Measurements from ENCODE around the gene C1QTNF9. TPM values are rescaled to one million over a fixed set of nuclear protein-coding genes. Genes with fewer than 3 reads are reported as not detected.
"Not testable (repeated sequence)": the region's sequence is repeated elsewhere in the genome, so short reads cannot be mapped to it uniquely, and the experiment has no call there.

The C1QTNF9 gene
- total and polyA plus RNA-seq, 7 experiments from 2014 or later, result 0.19 TPM; not detected in 6

- H3K9me3 ChIP-seq (ENCODE audit: control insufficient read depth in 2 of 3, low read length in 3 of 3); H3K4me3 Mint-ChIP-seq; H3K4me3 ChIP-seq (ENCODE audit: low read length); H3K36me3 ChIP-seq (ENCODE audit: control insufficient read depth in 2 of 3, insufficient read depth in 3 of 3, low read length in 3 of 3); H3K27me3 ChIP-seq (ENCODE audit: control insufficient read depth in 2 of 2, insufficient read depth in 2 of 2, low read length in 2 of 2); ATAC-seq; H3K36me3 Mint-ChIP-seq; H3K4me1 Mint-ChIP-seq; POLR2A ChIA-PET; H3K27ac ChIP-seq (ENCODE audit: low read depth, low read length); H3K27me3 Mint-ChIP-seq; DNase-seq; intact Hi-C loops (cut with micrococcal nuclease); H3K9me3 Mint-ChIP-seq; H3K27ac Mint-ChIP-seq; H3K4me1 ChIP-seq (ENCODE audit: control insufficient read depth in 2 of 2, insufficient read depth in 2 of 2, low read length in 2 of 2); CTCF ChIA-PET: not testable (repeated sequence)
Observed at GRCh38 chr13:24358836-24359235, 49.5 kb downstream of the C1QTNF9 start.

- ATAC-seq; H3K27me3 ChIP-seq (ENCODE audit: control insufficient read depth in 2 of 2, insufficient read depth in 2 of 2, low read length in 2 of 2); POLR2A ChIA-PET; H3K9me3 ChIP-seq (ENCODE audit: control insufficient read depth in 2 of 3, low read length in 3 of 3); H3K9me3 Mint-ChIP-seq; CTCF ChIA-PET; H3K27ac Mint-ChIP-seq; H3K27ac ChIP-seq (ENCODE audit: low read depth, low read length); H3K27me3 Mint-ChIP-seq; H3K36me3 ChIP-seq (ENCODE audit: control insufficient read depth in 2 of 3, insufficient read depth in 3 of 3, low read length in 3 of 3); H3K4me3 ChIP-seq (ENCODE audit: low read length); H3K4me1 ChIP-seq (ENCODE audit: control insufficient read depth in 2 of 2, insufficient read depth in 2 of 2, low read length in 2 of 2); DNase-seq; H3K36me3 Mint-ChIP-seq; H3K4me3 Mint-ChIP-seq; intact Hi-C loops (cut with micrococcal nuclease); H3K4me1 Mint-ChIP-seq: not testable (repeated sequence)
Observed at GRCh38 chr13:24359252-24359651, 49.9 kb downstream of the C1QTNF9 start.

- no peak for DNase-seq
Observed at GRCh38 chr13:24360106-24360505, 50.7 kb downstream of the C1QTNF9 start.

GRCh38 chr13:24361113-24361512 is 51.7 kb downstream of the C1QTNF9 start:
- DNase-seq (no peak), ATAC-seq (no peak)
- H3K27ac Mint-ChIP-seq, result no peak overlapping the region
- no peaks in the 10 kb centered on the region for H3K4me1 Mint-ChIP-seq
- H3K9me3 Mint-ChIP-seq, result no peaks in the 10 kb centered on the region
- H3K4me3 Mint-ChIP-seq, result no peak overlapping the region
- H3K9me3 ChIP-seq (ENCODE audit: control insufficient read depth in 2 of 3, low read length in 3 of 3), result no peaks in the 10 kb centered on the region
- intact Hi-C loops (cut with micrococcal nuclease), result no loop called here
- H3K36me3 Mint-ChIP-seq, result no peaks in the 10 kb centered on the region
- H3K4me1 ChIP-seq (ENCODE audit: control insufficient read depth in 2 of 2, insufficient read depth in 2 of 2, low read length in 2 of 2), result no peaks in the 10 kb centered on the region
- POLR2A ChIA-PET, result no interaction called here
- H3K27me3 ChIP-seq (ENCODE audit: control insufficient read depth in 2 of 2, insufficient read depth in 2 of 2, low read length in 2 of 2), result no peaks in the 10 kb centered on the region
- H3K4me3 ChIP-seq (ENCODE audit: low read length), result no peak overlapping the region
- H3K27me3 Mint-ChIP-seq, result no peaks in the 10 kb centered on the region
- no peak overlapping the region for H3K27ac ChIP-seq (ENCODE audit: low read depth, low read length)
- CTCF ChIA-PET, result no interaction called here
- no peaks in the 10 kb centered on the region for H3K36me3 ChIP-seq (ENCODE audit: control insufficient read depth in 2 of 3, insufficient read depth in 3 of 3, low read length in 3 of 3)

More at GRCh38 chr13:24360106-24360505, 50.7 kb downstream of the C1QTNF9 start:
- H3K36me3 ChIP-seq (ENCODE audit: control insufficient read depth in 2 of 3, insufficient read depth in 3 of 3, low read length in 3 of 3), result no peaks in the 10 kb centered on the region
- H3K27ac ChIP-seq (ENCODE audit: low read depth, low read length), result no peak overlapping the region
- H3K27me3 ChIP-seq (ENCODE audit: control insufficient read depth in 2 of 2, insufficient read depth in 2 of 2, low read length in 2 of 2), result no peaks in the 10 kb centered on the region
- Mint-ChIP-seq H3K4me1 (no peaks in the 10 kb centered on the region), H3K36me3 (no peaks in the 10 kb centered on the region), H3K27ac (no peak overlapping the region), H3K4me3 (no peak overlapping the region), H3K27me3 (no peaks in the 10 kb centered on the region), H3K9me3 (no peaks in the 10 kb centered on the region)
- H3K4me3 ChIP-seq (ENCODE audit: low read length), result no peak overlapping the region
- H3K9me3 ChIP-seq (ENCODE audit: control insufficient read depth in 2 of 3, low read length in 3 of 3), result no peaks in the 10 kb centered on the region
- ATAC-seq, result no peak
- intact Hi-C loops (cut with micrococcal nuclease), result no loop called here
- ChIA-PET POLR2A (no interaction called here), CTCF (no interaction called here)
- no peaks in the 10 kb centered on the region for H3K4me1 ChIP-seq (ENCODE audit: control insufficient read depth in 2 of 2, insufficient read depth in 2 of 2, low read length in 2 of 2)

- Histone ChIP-seq H3K9me3 (ENCODE audit: control insufficient read depth in 2 of 3, low read length in 3 of 3) (no peaks in the 10 kb centered on the region), H3K27ac (ENCODE audit: low read depth, low read length) (no peak overlapping the region), H3K36me3 (ENCODE audit: control insufficient read depth in 2 of 3, insufficient read depth in 3 of 3, low read length in 3 of 3) (no peaks in the 10 kb centered on the region), H3K4me1 (ENCODE audit: control insufficient read depth in 2 of 2, insufficient read depth in 2 of 2, low read length in 2 of 2) (no peaks in the 10 kb centered on the region), H3K4me3 (ENCODE audit: low read length) (no peak overlapping the region), H3K27me3 (ENCODE audit: control insufficient read depth in 2 of 2, insufficient read depth in 2 of 2, low read length in 2 of 2) (no peaks in the 10 kb centered on the region)
- H3K36me3 Mint-ChIP-seq, result no peaks in the 10 kb centered on the region
- ChIA-PET POLR2A (no interaction called here), CTCF (no interaction called here)
- no peak overlapping the region for H3K27ac Mint-ChIP-seq
- DNase-seq (no peak), ATAC-seq (no peak)
- H3K4me1 Mint-ChIP-seq, result no peaks in the 10 kb centered on the region
- intact Hi-C loops (cut with micrococcal nuclease), result no loop called here
- peaks cover 0 to 4% (median 0%) of the 10 kb centered on the region in 5 donors for H3K27me3 Mint-ChIP-seq
- H3K9me3 Mint-ChIP-seq, result no peaks in the 10 kb centered on the region
- no peak overlapping the region for H3K4me3 Mint-ChIP-seq
Observed at GRCh38 chr13:24361852-24362366, 52.5 kb downstream of the C1QTNF9 start.

- H3K9me3 Mint-ChIP-seq, result no peaks in the 10 kb centered on the region
- no peak overlapping the region for H3K27ac Mint-ChIP-seq
- intact Hi-C loops (cut with micrococcal nuclease), result no loop called here
- Histone ChIP-seq H3K27me3 (ENCODE audit: control insufficient read depth in 2 of 2, insufficient read depth in 2 of 2, low read length in 2 of 2) (no peaks in the 10 kb centered on the region), H3K9me3 (ENCODE audit: control insufficient read depth in 2 of 3, low read length in 3 of 3) (no peaks in the 10 kb centered on the region), H3K4me3 (ENCODE audit: low read length) (no peak overlapping the region), H3K4me1 (ENCODE audit: control insufficient read depth in 2 of 2, insufficient read depth in 2 of 2, low read length in 2 of 2) (no peaks in the 10 kb centered on the region), H3K36me3 (ENCODE audit: control insufficient read depth in 2 of 3, insufficient read depth in 3 of 3, low read length in 3 of 3) (no peaks in the 10 kb centered on the region), H3K27ac (ENCODE audit: low read depth, low read length) (no peak overlapping the region)
- POLR2A ChIA-PET, result no interaction called here
- no peaks in the 10 kb centered on the region for H3K36me3 Mint-ChIP-seq
- CTCF ChIA-PET, result no interaction called here
- no peaks in the 10 kb centered on the region for H3K4me1 Mint-ChIP-seq
- ATAC-seq, result no peak
- peaks cover 0 to 4% (median 0%) of the 10 kb centered on the region in 5 donors for H3K27me3 Mint-ChIP-seq
- DNase-seq, result no peak
- no peak overlapping the region for H3K4me3 Mint-ChIP-seq
Observed at GRCh38 chr13:24362435-24362952, 53.1 kb downstream of the C1QTNF9 start.

GRCh38 chr13:24365191-24365590 is 55.8 kb downstream of the C1QTNF9 start:
- Mint-ChIP-seq H3K4me1 (no peaks in the 10 kb centered on the region), H3K4me3 (no peak overlapping the region)

More at GRCh38 chr13:24365191-24365590, 55.8 kb downstream of the C1QTNF9 start:
- H3K36me3 Mint-ChIP-seq, result no peaks in the 10 kb centered on the region
- Histone ChIP-seq H3K4me1 (ENCODE audit: control insufficient read depth in 2 of 2, insufficient read depth in 2 of 2, low read length in 2 of 2) (no peaks in the 10 kb centered on the region), H3K36me3 (ENCODE audit: control insufficient read depth in 2 of 3, insufficient read depth in 3 of 3, low read length in 3 of 3) (no peaks in the 10 kb centered on the region), H3K27ac (ENCODE audit: low read depth, low read length) (no peak overlapping the region), H3K4me3 (ENCODE audit: low read length) (no peak overlapping the region), H3K9me3 (ENCODE audit: control insufficient read depth in 2 of 3, low read length in 3 of 3) (no peaks in the 10 kb centered on the region), H3K27me3 (ENCODE audit: control insufficient read depth in 2 of 2, insufficient read depth in 2 of 2, low read length in 2 of 2) (no peaks in the 10 kb centered on the region)
- CTCF ChIA-PET, result no interaction called here
- peaks cover 0 to 11% (median 6%) of the 10 kb centered on the region in 5 donors for H3K27me3 Mint-ChIP-seq
- ATAC-seq (no peak), DNase-seq (no peak)
- no peaks in the 10 kb centered on the region for H3K9me3 Mint-ChIP-seq
- POLR2A ChIA-PET, result no interaction called here
- no peak overlapping the region for H3K27ac Mint-ChIP-seq
- intact Hi-C loops (cut with micrococcal nuclease), result no loop called here

All from naive thymus-derived CD4-positive, alpha-beta T cell (primary cell).